AG04450 (cell line): ENCODE results near the gene NEU3. TPM values are rescaled to one million over a fixed set of nuclear protein-coding genes. Genes with fewer than 3 reads are reported as not detected.

Experiments used
- CTCF ChIA-PET: fragments of 300-600, 350-600 bp; formaldehyde crosslinking; extraction: SDS; loops from one replicate; lab custom pipeline; 2022; ENCODE audit warnings: antibody characterized with exemption, inconsistent platforms; lab: Charles Lee
- POLR2A ChIA-PET: fragments of 350-600 bp; formaldehyde crosslinking; extraction: SDS; loops from one replicate; lab custom pipeline; 2021; ENCODE audit warnings: antibody characterized with exemption, inconsistent platforms; lab: Yijun Ruan, JAX
- DNase-seq: peaks from one replicate; pipeline ENCODE4 v3.0.0-alpha.2; 2011; ENCODE audit warnings: low read depth, low spot score
- H3K27ac ChIP-seq: one replicate; pipeline ENCODE4 v1.5.1; 2012; ENCODE audit warnings: low read depth, low read length, control low read depth
- H3K27me3 ChIP-seq: one replicate; pipeline ENCODE4 v1.6.0; 2012; ENCODE audit warnings: low read length; ENCODE audit not compliant: control insufficient read depth, insufficient read depth
- H3K4me3 ChIP-seq: 2 replicates; pipeline ENCODE4 v1.5.1; 2011; ENCODE audit warnings: mild to moderate bottlenecking, low read depth, low read length, control low read depth
- H3K9me3 ChIP-seq: 2 replicates; pipeline ENCODE4 v1.5.1; 2012; ENCODE audit warnings: low read length; ENCODE audit not compliant: control insufficient read depth, insufficient read depth
- CTCF ChIP-seq: IDR thresholded peaks from 2 replicates; pipeline ENCODE4 v1.5.1; 2011; ENCODE audit warnings: low read depth, low read length, control low read depth, inconsistent platforms
- polyA plus RNA-seq: library from polyadenylated mRNA; depleted of rRNA; stranded (reverse); fragments of >200 nt; gene quantifications from 2 replicates; pipeline ENCODE4 v1.2.3, GENCODE V29; 2011

Gene NEU3
- polyA plus RNA-seq, 1 experiment = 5.6 TPM

- Histone ChIP-seq H3K4me3 (no peak overlapping the region), H3K27ac (no peak overlapping the region), H3K27me3 (peaks cover 15% of the 10 kb centered on the region), H3K9me3 (no peaks in the 10 kb centered on the region)
- CTCF ChIA-PET = interaction anchor here (1.2 to 1.6 kb wide), 3 partner anchors 23 to 85 kb away, joined by 4 to 7 read pairs (median 6); no protein-coding TSS in a partner anchor
- POLR2A ChIA-PET = no interaction called here
- no peak for DNase-seq
- no peak for TF ChIP-seq CTCF
Observed at GRCh38 chr11:75055511-75055910, 66.8 kb downstream of the NEU3 start.

- Histone ChIP-seq H3K27me3 (peaks cover 17% of the 10 kb centered on the region), H3K9me3 (no peaks in the 10 kb centered on the region), H3K27ac (no peak overlapping the region), H3K4me3 (no peak overlapping the region)
- TF ChIP-seq CTCF = no peak
- POLR2A ChIA-PET = no interaction called here
- no peak for DNase-seq
- CTCF ChIA-PET = interaction anchor here (1.2 to 1.6 kb wide), 3 partner anchors 24 to 84 kb away, joined by 4 to 7 read pairs (median 6); no protein-coding TSS in a partner anchor
Observed at GRCh38 chr11:75056814-75057213, 68.1 kb downstream of the NEU3 start.

- DNase-seq = no peak
- no peak overlapping the region for H3K27ac ChIP-seq
- H3K4me3 ChIP-seq = no peak overlapping the region
- POLR2A ChIA-PET = no interaction called here
- H3K9me3 ChIP-seq = no peaks in the 10 kb centered on the region
- CTCF ChIA-PET = interaction anchor here (0.9 kb wide), 1 partner anchor 28 kb away, joined by 3 read pairs; no protein-coding TSS in a partner anchor
- TF ChIP-seq CTCF = no peak
- peaks cover 19% of the 10 kb centered on the region for H3K27me3 ChIP-seq
Observed at GRCh38 chr11:75059299-75059698, 70.6 kb downstream of the NEU3 start.

DNA sequence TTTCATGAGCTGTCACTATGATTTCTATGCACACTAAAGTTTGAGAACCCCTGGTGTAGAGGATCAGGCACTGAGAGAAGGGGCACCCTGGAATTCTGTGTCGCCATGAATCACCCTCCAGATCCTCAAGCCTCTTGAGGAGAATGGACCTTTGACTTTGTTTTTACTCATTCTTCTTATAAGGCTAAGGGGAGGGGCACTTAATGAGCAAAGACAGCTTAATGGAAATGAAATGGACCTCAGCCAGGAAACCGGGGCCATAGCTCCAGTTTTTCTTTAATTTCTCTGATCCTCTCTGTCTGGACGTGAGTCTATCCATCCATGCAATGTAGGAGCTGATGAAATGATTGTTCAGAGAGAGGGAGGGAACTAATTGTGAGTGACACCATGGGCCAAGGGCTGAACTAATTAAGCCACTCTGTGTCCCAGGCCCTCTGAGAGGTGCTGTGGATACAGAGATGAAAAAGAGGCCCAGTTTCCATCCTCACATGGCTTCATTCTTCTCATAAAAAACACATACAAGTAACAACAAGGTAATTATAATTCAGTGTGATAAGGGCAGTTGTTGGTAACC, 75.1 kb downstream of the NEU3 start:
- H3K9me3 ChIP-seq = no peaks in the 10 kb centered on the region
- no peak for TF ChIP-seq CTCF
- H3K27ac ChIP-seq = no peak overlapping the region
- no peak overlapping the region for H3K4me3 ChIP-seq
- POLR2A ChIA-PET = no interaction called here
- CTCF ChIA-PET = interaction anchor here (1.6 to 2.0 kb wide), 5 partner anchors 32 to 185 kb away, joined by 4 to 9 read pairs (median 5); no protein-coding TSS in a partner anchor
- no peak for DNase-seq
- peaks cover 16% of the 10 kb centered on the region for H3K27me3 ChIP-seq

- H3K27ac ChIP-seq = no peak overlapping the region
- no peak for TF ChIP-seq CTCF
- H3K27me3 ChIP-seq = peaks cover 10% of the 10 kb centered on the region
- ChIA-PET POLR2A (no interaction called here), CTCF (interaction anchor here (0.6 to 1.5 kb wide), 3 partner anchors 32 to 139 kb away, joined by 3 to 6 read pairs (median 3); no protein-coding TSS in a partner anchor)
- no peak overlapping the region for H3K4me3 ChIP-seq
- no peaks in the 10 kb centered on the region for H3K9me3 ChIP-seq
- DNase-seq = no peak
Observed at GRCh38 chr11:75066061-75066460, 77.3 kb downstream of the NEU3 start.
